Kidney glomerular epithelial cell (primary cell): Measurements from ENCODE around the gene ZBTB48.
"Not testable (repeated sequence)": the region's sequence is repeated elsewhere in the genome, so short reads cannot be mapped to it uniquely, and the experiment has no call there.

Experiments used
- DNase-seq: peaks from one replicate; lab custom pipeline; 2025; lab: John Stamatoyannopoulos, UW

The ZBTB48 gene

GRCh38 chr1:6591222-6591621 lies 11.4 kb downstream of the ZBTB48 start:
- no peak for DNase-seq

DNA sequence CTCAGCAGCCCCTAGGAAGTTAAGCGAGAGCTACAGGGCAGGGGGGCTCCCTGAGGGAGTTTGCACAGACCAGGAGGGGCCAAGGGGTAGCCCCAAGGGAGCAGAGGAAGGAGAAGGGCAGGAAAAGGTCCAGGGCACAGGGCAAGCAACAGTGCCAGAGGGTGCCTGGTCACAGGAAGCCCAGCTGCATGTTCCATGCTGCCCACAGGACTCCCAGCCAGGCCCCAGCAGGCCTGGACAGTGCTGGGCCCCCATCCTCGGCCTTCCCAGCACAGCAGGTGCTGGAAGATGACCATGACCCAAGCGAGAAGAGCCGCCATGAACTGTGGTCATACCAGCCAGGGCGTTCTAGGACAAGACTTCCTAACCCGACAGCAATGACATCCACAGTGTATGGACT lies 11.8 kb downstream of the ZBTB48 start:
- DNase-seq = no peak

DNA sequence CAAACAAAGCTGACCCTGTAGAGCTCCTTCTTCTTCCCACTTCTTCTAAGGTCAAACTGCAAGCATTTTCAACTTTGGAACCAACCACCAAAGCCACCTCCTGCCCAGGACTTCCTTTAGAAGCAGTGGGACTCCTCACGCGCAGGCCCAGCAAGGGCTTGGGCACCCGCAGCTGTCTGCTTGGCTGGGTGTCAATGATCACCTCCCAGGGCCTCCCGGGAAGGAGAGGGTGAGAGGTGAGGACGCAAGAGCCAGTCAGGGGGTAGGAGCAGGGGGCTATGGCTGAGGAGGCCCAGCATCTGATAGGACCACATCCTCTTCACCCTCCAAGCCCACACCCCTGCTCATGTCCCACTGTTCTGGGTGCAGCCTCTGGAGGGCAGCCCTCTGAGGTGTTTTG lies 12.6 kb downstream of the ZBTB48 start:
- no peak for DNase-seq

DNA sequence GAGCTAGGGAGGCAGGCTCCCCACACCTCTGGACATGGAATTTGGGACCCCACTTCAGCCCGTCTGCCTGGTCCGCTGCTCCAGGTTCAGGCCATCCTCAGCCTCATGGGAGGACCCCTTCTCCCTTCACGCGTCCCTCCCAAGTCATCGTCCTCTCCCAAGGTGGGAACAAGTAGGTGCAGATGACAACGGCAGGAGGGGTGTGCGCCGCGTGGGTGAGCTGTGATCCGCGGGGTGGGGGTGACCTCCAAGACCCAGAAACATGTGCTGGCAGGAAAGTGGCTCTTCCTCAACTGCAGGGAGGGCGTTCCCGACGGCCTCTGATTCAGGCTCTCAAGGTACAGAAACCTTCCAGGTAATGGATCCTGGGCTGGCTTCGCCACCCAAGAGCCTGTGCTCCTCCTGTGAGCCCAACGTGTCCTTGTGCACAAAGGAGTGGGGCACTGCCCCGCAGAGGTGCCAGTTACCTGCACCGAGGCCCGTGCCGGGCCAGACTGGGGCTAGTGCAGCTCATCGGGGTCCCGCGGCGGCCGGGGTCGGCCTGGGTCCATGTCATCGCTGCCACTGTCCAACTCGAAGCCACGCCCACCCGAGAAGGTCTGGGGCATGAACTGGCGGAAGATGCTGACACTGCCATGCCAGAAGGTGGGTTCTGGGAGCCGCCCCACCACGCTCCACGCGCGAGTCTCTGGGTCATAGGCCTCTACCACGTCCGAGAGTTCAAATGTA lies 13.2 kb downstream of the ZBTB48 start:
- no peak for DNase-seq

- DNase-seq = no peak
Observed at GRCh38 chr1:6593810-6594209, 14.0 kb downstream of the ZBTB48 start.

GRCh38 chr1:6594977-6595740 lies 15.4 kb downstream of the ZBTB48 start:
- no peak for DNase-seq

DNA sequence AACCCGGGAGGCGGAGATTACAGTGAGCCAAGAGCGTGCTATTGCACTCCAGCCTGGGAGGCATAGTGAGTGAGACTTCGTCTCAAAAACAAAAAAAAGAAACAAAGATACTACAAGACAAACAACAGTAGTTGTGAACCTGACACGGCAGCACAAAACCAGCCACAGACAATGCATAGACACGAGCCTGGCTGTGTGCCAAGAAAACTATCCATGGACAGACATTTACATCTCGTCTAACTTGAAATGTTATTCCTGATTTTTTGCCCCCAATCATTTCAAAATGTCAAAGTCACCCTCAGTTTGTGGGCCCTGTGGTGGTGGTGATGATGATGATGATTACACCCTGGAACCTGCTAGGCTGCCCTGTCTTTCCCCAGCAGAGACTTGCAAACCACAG lies 16.6 kb downstream of the ZBTB48 start:
- no peak for DNase-seq

GRCh38 chr1:6596886-6597776 lies 17.3 kb downstream of the ZBTB48 start:
- DNase-seq = no peak

DNA sequence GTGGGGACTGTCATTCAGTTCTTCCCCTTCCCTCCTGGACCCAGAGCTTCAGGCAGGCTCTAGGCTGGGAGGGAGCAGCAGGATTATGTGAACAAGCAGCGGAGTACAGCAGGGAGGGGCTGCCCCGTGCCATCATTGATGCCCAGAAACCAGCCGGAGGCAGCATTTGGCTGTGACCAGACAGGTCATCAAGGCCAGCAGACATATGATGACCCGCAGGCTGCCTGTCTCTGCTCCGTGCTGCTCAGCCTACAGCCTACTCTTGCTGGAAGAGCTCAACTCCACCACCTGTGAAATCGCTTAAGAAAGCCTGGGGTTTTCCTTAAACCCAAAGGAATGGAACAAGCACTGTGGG lies 18.0 kb downstream of the ZBTB48 start:
- DNase-seq = no peak

- peak; percentile 36 for DNase-seq
Observed at GRCh38 chr1:6599141-6599975, 19.6 kb downstream of the ZBTB48 start.

DNA sequence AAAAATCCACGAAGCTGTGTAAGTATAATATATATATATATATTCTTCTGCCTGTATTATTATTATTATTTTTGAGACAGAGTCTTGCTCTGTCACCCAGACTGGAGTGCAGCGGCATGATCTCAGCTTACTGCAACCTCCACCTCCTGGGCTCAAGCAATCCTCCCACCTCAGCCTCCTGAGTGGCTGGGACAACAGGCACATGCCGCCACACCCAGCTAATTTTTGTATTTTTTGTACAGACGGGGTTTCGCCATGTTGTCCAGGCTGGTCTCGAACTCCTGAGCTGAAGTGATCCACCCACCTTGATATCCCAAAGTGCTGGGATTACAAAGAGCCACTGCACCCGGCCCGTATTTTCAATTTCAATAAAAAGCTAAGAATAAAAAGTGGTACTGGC lies 20.2 kb downstream of the ZBTB48 start:
- not testable (repeated sequence) for DNase-seq

- no peak for DNase-seq
Observed at GRCh38 chr1:6600410-6601048, 20.7 kb downstream of the ZBTB48 start.

DNA sequence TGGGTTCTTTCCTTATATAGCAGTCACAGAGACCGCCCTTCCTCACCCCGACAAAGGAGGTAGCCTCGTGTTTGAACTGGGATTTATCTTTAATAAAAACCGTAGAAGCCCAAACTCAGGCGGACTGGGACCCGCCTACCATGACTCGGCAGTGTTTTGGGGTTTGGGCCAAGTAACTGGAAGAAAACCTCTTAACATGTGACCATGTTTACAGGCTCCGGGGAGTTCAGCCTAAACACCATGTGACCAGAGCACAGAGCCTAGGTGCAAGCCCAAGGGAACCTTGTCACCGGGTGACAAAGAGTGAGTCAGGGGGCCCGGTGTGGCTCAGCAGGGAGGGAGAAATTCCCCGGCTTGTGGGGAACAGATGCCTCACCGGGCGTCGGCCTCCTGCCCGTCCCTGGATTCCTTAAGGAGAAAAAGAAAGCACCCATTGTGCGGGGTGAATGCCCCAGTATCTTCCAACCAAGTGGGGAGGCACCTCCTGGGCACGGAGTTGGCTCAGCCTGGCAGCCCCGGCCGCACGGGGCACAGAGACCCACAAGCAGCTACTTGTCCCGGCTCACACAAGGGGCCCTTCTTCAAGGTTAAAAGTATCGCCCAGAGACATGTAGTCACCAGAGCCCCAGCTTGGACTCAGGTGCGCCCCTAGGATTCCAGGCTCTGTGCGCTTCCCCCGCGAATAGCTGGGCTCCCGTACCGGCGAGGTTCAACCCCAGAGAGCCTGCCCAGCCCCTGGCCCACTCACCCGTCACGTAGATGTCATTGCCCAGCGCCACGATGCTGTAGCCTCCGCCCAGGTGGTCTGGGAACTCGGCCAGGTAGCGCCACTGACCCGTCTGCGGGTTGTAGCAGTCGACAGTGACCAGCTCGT lies 21.5 kb downstream of the ZBTB48 start:
- DNase-seq = peak; percentile 74

DNA sequence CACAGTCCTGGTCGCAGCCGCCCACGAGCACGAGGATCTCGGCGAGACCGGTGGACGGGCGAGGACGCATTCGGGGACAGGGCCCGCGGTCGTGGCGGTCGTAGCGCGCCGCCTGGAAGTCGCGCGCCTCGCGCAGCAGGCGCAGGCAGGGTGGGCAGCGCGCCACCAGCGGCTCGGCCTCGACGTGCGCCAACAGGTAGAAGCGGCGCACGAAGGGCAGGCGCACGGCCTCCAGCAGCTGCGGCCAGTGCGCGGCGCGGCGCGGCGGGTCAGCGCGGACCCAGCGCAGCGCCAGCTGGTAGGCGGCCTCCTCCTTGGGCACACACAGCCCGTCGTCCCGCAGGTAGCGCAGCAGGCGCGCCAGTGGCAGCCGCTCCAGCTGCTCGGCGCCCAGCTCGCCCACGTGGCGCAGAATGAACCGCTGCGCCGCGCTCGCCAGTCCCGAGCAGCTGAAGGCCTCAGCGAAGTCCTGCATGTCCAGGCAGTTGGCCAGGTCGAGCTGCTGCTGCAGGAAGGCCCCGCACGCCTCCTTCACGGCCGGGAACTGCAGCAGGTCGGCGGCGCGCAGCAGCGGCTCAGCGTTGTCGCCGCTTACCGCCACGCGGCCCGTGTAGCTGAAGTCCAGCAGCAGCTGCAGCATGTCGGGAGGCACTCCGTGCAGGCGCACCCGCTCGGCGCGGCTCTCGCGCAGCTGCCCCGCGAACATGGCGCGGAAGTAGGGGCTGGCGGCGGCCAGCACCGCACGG lies 22.3 kb downstream of the ZBTB48 start:
- no peak for DNase-seq

DNA sequence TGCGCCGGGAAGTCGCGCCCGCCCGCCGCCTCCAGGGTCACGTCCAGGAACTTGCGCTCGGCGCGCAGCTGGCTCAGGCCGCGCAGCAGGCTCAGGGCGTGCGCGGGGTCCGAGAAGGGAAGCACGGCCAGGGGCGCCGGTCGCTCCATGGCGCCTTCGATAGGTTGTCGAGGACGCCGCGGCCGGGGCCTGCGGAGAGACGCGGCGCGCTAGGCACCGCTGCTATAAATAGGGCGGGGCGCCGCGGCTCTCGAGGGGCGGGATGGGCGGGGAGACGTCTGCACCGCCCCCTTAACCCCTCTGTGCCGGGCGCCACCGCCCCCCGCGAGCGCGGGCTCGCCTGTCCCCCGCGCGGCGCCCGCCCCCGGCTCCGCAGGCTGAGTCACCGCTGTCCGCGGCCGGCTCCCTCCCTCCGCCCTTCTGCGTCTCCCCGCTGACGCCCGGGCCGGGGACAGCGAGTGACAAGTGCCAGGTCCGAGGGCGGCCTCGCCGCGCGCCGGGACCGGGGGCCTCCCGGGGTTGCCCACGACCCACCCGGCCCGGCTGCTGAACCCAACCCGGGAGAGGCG lies 23.0 kb downstream of the ZBTB48 start, which contains the start of gene KLHL21:
TSS of gene KLHL21 (minus strand) at position 201 of the 569 bp plus-strand sequence. CDS start at position 149, 52 bp downstream.
- peak; percentile 79 for DNase-seq

DNA sequence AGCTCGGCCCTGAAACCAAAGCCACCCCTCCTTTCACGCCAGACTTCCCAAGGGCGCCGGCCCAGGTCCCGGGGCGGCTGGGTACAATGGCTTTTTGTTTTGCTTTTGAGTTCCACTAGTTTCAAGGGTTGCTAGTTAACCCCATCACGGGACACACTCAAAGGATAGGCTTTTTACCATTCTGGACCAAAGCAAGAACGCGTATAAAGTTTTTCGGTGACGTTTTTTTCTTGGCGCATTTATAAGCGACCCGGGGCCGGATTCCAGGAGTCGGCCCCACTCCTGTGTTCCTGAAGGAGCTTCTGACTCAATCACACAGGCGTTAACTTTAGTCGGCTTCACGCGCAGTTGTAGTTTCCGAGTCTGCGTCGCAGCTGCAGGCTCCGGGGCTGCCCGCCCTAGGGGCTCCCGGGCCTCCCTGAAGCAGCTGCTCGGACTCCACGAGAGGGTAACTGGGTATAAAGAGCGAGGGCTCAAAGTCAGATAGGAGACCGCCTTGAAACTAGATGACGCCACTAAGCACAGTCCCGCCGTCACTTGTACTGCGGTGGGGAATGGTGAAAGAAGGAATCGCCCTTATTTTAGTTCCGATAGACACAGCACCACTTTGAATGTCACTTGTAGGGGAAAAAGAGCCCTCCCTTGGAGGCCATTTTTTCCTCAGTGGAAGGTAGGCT lies 23.6 kb downstream of the ZBTB48 start:
- DNase-seq = peak; percentile 76

GRCh38 chr1:6603915-6604558 lies 24.2 kb downstream of the ZBTB48 start:
- DNase-seq = no peak
